C4-2B (cell line): Measurements from ENCODE around the gene TMEM165.
"Not testable (repeated sequence)": the region's sequence is repeated elsewhere in the genome, so short reads cannot be mapped to it uniquely, and the experiment has no call there.

ENCODE experiments used
- H3K27ac ChIP-seq: fragments of 450-650 bp; 2 replicates; pipeline ENCODE4 v1.5.1; 2017
- CTCF ChIP-seq: fragments of 450-650 bp; conservative IDR thresholded peaks from 2 replicates; pipeline ENCODE4 v1.5.1; 2017; ENCODE audit warnings: mild to moderate bottlenecking
- ZFX ChIP-seq: fragments of 450-650 bp; IDR thresholded peaks from 2 replicates; pipeline ENCODE4 v1.6.1; 2017

TMEM165 gene

GRCh38 chr4:55395529-55396307 is at the start of gene TMEM165:
Gene TMEM165 (plus strand): TSS chr4:55395957. CDS start chr4:55396190, 233 bp downstream.
- peak within 1 kb of the TSS; percentile 97 for H3K27ac ChIP-seq
- TF ChIP-seq CTCF, result no peak; the same call in 1 of the 2 replicates
- no peak; the same call in 1 of the 2 replicates for TF ChIP-seq ZFX

DNA sequence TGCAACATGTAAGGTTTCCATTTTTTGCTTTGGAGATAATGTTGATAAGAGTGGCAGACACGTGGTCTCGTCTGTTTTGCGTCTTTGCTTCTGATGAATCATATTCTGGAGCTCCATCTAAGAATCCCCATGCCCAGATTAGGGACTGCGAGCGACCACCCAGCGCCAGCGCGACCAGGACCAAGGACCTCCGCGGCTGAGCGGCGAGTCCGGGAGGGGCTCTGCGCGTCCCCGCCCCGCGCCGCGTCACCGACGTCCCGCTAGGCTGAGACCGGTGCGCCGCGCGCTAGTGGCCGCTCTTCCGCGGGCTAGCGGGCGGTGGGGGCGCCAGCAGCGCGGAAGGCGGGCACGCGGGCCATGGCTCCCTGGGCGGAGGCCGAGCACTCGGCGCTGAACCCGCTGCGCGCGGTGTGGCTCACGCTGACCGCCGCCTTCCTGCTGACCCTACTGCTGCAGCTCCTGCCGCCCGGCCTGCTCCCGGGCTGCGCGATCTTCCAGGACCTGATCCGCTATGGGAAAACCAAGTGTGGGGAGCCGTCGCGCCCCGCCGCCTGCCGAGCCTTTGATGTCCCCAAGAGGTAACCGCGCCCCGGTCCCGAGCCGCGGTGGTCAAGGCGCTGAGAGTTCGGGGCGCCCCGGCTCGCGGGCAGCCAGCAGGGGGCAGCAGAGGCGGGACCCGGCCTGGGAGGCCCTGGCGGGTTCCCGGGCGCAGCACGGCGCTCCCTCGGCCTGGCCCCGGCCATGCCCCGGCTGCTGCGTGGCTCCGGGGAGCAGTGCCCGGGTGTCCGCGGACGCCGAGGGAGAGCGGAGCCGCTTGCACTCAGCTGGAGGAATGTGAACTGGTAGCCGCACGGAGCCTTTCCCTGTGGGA is 49.5 kb upstream of the TMEM165 start, which contains the start of gene SRD5A3:
TSS of gene SRD5A3 (plus strand) at position 263 of the 871 bp plus-strand sequence. CDS start at position 358, 95 bp downstream.
- TF ChIP-seq ZFX, result peak; percentile 83
- peak; percentile 96 for TF ChIP-seq CTCF
- H3K27ac ChIP-seq, result peak within 1 kb of the TSS; percentile 96

- TF ChIP-seq ZFX (0 out of 2 replicates have a peak, but pooled peaks have one; percentile 70), CTCF (no peak)
- H3K27ac ChIP-seq, result peak overlapping the region; percentile 96
Observed at GRCh38 chr4:55346851-55347255, 48.9 kb upstream of the TMEM165 start.

DNA sequence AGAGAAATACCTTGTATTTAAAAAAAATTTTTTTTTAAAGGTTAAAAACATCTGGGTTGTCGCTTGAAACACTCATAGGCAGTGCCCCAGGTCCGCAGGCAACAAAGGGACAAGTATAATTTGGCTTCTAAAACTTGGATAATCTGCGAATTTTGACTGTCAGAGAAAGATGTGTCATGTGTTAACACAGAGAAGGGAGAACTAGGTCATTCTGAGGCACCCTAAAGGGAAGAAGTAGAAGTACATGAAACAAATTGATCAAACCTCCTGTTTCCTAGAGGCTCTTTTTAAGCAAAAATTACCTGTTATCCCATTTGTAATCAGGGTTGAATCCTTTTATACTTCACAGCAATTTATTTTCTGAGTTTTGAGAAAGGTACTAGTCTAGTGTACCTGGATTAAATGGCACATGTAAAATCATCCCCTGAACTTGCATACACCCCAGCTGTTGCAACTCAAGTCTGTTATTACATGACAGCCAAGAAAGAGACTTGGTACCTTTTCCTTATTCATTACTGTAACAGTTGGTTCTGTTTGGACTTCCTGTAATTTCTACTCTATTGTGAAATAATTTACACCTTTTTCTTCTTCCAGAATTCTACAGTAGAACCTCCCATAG is 48.0 kb upstream of the TMEM165 start:
- H3K27ac ChIP-seq, result no peak overlapping the region; the same call in 1 of the 2 replicates
- TF ChIP-seq ZFX (no peak), CTCF (no peak)

DNA sequence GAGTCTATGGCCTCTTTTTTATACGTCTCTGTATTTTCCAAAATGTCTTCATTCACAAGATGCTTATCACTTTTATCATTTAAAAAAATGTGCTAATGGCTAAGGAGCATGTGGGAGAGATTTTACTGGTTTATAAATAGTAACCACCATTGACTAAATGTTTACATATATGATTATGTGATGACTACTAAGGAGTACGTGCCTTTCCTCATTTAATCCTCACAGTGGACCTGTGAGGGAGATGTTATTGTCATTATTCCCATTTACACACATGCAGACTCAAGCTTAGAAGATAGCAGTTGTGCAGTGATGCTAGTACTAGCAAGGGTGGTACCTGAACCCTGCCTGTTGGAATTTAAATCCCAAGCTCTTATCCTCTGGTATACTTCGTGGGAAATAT is 47.3 kb upstream of the TMEM165 start:
- TF ChIP-seq ZFX, result no peak
- TF ChIP-seq CTCF, result no peak
- H3K27ac ChIP-seq, result no peak overlapping the region

- H3K27ac ChIP-seq, result not testable (repeated sequence)
Observed at GRCh38 chr4:55350870-55351269, 44.9 kb upstream of the TMEM165 start.

GRCh38 chr4:55351824-55352223 is 43.9 kb upstream of the TMEM165 start:
- TF ChIP-seq ZFX (no peak), CTCF (no peak)

More at GRCh38 chr4:55351824-55352223, 43.9 kb upstream of the TMEM165 start:
- H3K27ac ChIP-seq, result no peak overlapping the region
